GM19468 (cell line): Measurements from ENCODE around the gene CRY1.
A peak's percentile ranks its signal among the peaks of the same experiment; 100 is the strongest.

ENCODE experiments used
- ATAC-seq: cut with Tn5 transposase; IDR thresholded peaks from one replicate; pipeline ENCODE4 v1.9.1; 2021; ENCODE audit warnings: mild to moderate bottlenecking, moderate library complexity, moderate number of reproducible peaks; ENCODE audit not compliant: unreplicated experiment; ENCODE audit errors: extremely low read depth

The CRY1 gene

GRCh38 chr12:107093417-107094182 lies at the start of gene CRY1:
Gene CRY1 (minus strand): TSS chr12:107093549. CDS start chr12:107092961, 588 bp downstream.
- ATAC-seq = peak; percentile 63

GRCh38 chr12:107139787-107140186 lies 46.4 kb upstream of the CRY1 start:
- no peak for ATAC-seq

GRCh38 chr12:107138990-107139389 lies 45.6 kb upstream of the CRY1 start:
- ATAC-seq = no peak

- no peak for ATAC-seq
Observed at GRCh38 chr12:107135177-107135576, 41.8 kb upstream of the CRY1 start.

GRCh38 chr12:107134558-107134957 lies 41.2 kb upstream of the CRY1 start:
- no peak for ATAC-seq

- no peak for ATAC-seq
Observed at GRCh38 chr12:107133462-107133861, 40.1 kb upstream of the CRY1 start.

GRCh38 chr12:107131832-107132616 lies 38.7 kb upstream of the CRY1 start:
- no peak for ATAC-seq

- ATAC-seq = no peak
Observed at GRCh38 chr12:107130830-107131611, 37.7 kb upstream of the CRY1 start.

GRCh38 chr12:107129315-107129930 lies 36.1 kb upstream of the CRY1 start:
- ATAC-seq = no peak

GRCh38 chr12:107127482-107128430 lies 34.4 kb upstream of the CRY1 start:
- no peak for ATAC-seq

- no peak for ATAC-seq
Observed at GRCh38 chr12:107126796-107127481, 33.6 kb upstream of the CRY1 start.

- no peak for ATAC-seq
Observed at GRCh38 chr12:107125833-107126232, 32.5 kb upstream of the CRY1 start.

GRCh38 chr12:107122452-107122958 lies 29.2 kb upstream of the CRY1 start:
- ATAC-seq = no peak

GRCh38 chr12:107119091-107119490 lies 25.7 kb upstream of the CRY1 start:
- ATAC-seq = no peak

GRCh38 chr12:107118624-107119023 lies 25.3 kb upstream of the CRY1 start:
- ATAC-seq = no peak

GRCh38 chr12:107115119-107115518 lies 21.8 kb upstream of the CRY1 start:
- no peak for ATAC-seq

GRCh38 chr12:107111314-107111713 lies 18.0 kb upstream of the CRY1 start:
- no peak for ATAC-seq
